NCI-H69 (cell line): ENCODE data around the gene MKX.

ENCODE experiments used
- DNase-seq: peaks from one replicate; lab custom pipeline; 2025; lab: John Stamatoyannopoulos, UW

MKX gene

GRCh38 chr10:27742195-27743011, 3.2 kb downstream of the MKX start:
- peak; percentile 20 for DNase-seq

DNA sequence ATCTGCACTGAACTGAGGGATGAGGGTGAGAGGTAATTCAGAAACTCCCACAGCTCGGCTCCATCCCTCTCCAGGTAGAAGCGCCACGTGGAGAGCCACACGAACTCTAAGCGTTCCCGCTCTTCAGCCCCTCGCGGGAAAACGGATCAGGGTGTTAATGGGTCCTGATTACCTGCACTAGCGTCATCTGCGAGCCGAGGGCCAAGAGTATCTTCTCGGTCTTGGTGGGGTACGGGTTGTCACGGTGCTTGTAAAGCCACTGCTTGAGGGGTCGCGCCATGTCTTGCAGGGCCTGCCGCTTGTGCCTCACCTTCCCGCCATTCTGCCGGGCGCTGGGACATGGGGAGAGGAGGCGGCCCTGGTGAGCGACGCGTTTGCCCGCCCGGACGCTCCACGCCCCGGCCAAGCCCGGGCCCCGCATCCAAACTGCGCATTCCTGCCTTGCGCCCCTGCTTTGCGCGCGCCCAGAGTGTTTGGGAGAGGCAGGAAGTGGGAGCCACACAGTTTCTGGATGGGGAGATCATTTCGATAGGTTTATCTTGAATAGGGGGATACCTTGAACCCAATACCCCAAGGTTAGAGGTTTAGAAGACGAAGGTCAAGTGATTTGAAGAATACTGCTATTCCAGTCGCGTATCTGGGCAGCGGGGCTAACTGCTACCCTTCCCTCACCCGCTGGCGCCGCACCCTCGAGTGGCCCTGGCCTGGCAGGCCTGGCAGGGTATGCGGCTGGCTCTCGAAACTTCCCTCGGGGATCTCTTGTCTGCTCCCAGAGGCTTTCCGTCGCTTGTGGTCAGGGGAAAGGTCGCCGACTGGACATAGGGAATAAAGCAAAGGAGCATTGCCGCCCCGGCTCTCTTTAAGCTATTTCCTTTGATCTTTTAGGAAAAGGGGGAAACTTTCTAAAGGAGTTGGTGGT, 4.2 kb downstream of the MKX start:
- no peak for DNase-seq

- DNase-seq = no peak
Measured at GRCh38 chr10:27736396-27736795, 9.2 kb downstream of the MKX start.

GRCh38 chr10:27730041-27730440, 15.6 kb downstream of the MKX start:
- no peak for DNase-seq

GRCh38 chr10:27728338-27728737, 17.3 kb downstream of the MKX start:
- no peak for DNase-seq

- no peak for DNase-seq
Measured at GRCh38 chr10:27724287-27724686, 21.3 kb downstream of the MKX start.

DNA sequence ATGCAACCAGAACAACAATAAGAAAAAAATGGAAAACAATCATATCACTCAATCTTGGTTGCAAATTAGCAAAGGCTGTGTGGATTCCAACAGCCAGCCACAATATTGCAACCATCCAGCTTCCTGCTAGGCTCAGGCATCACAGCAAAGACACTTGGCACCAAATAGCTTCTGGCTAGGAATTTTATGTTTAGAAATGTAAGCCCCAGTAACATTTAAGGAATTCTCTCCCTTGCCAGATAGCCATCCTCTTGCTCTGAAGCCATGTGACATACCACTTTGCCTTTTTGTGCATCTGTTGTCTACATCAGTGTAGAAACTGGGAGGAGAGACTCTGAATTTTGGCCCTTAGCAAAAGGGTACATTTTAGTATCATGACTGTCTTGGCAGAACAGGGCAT, 22.2 kb downstream of the MKX start:
- DNase-seq = no peak

GRCh38 chr10:27720529-27720928, 25.1 kb downstream of the MKX start:
- DNase-seq = no peak

- DNase-seq = no peak
Measured at GRCh38 chr10:27719052-27719451, 26.6 kb downstream of the MKX start.

- DNase-seq = no peak
Measured at GRCh38 chr10:27717861-27718260, 27.8 kb downstream of the MKX start.

GRCh38 chr10:27717224-27717623, 28.4 kb downstream of the MKX start:
- DNase-seq = no peak

- DNase-seq = no peak
Measured at GRCh38 chr10:27716521-27716920, 29.1 kb downstream of the MKX start.

- no peak for DNase-seq
Measured at GRCh38 chr10:27715505-27715904, 30.1 kb downstream of the MKX start.

DNA sequence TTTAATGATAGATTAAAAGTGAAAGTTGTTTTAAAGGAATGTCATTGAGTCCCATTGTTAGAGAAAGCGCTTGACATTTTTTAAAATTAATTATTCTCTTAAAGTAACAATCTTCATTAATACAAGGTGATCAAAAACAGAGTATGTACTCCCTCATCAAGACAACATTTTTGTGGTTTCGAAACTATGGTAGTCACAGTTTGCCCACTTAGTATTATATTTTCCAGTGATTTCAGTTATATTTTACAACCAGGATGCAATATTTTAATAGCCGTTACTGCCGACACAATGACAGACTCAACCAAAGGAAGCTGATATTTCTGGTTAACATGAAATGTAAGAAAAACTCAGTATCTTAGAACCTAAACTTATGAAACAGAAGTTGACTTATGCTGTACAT, 31.3 kb downstream of the MKX start:
- no peak for DNase-seq

GRCh38 chr10:27713941-27714340, 31.7 kb downstream of the MKX start:
- no peak for DNase-seq

GRCh38 chr10:27710014-27710413, 35.6 kb downstream of the MKX start:
- DNase-seq = no peak

GRCh38 chr10:27709304-27709703, 36.3 kb downstream of the MKX start:
- DNase-seq = no peak

- DNase-seq = no peak
Measured at GRCh38 chr10:27701938-27702537, 43.6 kb downstream of the MKX start.

DNA sequence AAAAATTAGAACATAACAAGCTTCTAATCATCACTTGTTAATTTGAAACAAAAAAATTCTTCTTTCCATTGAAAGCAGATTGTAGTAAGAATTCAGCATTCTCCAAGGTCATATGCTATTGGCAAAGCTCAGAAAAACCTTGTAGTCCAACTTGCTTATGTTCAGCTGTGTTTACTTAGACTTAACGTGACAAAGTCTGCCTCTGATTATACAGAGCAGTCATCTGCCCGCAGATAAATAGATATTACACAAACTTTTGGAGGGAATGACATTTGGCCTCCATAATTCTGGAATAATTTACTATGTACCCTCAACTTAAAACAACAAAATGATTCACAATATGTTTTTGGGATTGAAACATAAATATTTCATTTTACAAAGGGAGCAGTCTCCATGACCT, 45.8 kb downstream of the MKX start:
- DNase-seq = no peak

GRCh38 chr10:27698961-27699360, 46.7 kb downstream of the MKX start:
- DNase-seq = no peak

- no peak for DNase-seq
Measured at GRCh38 chr10:27696466-27696865, 49.2 kb downstream of the MKX start.

DNA sequence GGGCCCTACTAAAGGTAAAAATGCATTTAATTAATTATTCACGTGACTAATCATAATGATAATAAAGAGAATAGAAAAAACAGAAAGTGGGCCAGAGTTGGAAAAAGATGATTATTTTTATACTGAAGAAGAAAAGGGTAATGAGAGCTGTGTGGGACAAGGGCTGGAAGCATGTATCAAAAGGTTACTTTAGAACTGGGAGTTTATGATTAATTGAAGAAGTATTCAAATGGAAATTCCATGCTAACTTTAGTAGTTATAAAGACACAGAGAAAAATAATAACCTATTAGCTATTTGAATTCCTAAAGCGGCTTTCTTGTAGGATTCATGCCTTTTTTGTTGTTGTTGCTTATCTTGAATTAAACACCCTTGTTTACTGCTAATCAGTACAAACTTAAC, 49.9 kb downstream of the MKX start:
- no peak for DNase-seq

- no peak for DNase-seq
Measured at GRCh38 chr10:27695088-27695487, 50.5 kb downstream of the MKX start.
